OCI-LY1 (cell line): ENCODE data around the gene EXOC7.

Experiments
- H2AFZ ChIP-seq: fragments of 200-600 bp; sonication (generic), shearing (Covaris generic); 2 replicates; pipeline ENCODE4 v1.6.0; 2014; ENCODE audit warnings: antibody characterized with exemption, mild to moderate bottlenecking, low read length
- H3F3A ChIP-seq: fragments of 200-600 bp; sonication (generic), shearing (Covaris generic); 2 replicates; pipeline ENCODE4 v1.6.0; 2014; ENCODE audit warnings: mild to moderate bottlenecking, antibody characterized with exemption, low read length, moderate library complexity; ENCODE audit not compliant: insufficient read depth
- H3K27ac ChIP-seq: fragments of 200-600 bp; sonication (generic); 2 replicates; pipeline ENCODE4 v1.5.1; 2014; ENCODE audit warnings: low read length, mixed run types, mild to moderate bottlenecking, low read depth; ENCODE audit not compliant: poor library complexity, severe bottlenecking
- H3K27me3 ChIP-seq: fragments of 200-600 bp; sonication (generic); 2 replicates; pipeline ENCODE4 v1.6.0; 2014; ENCODE audit warnings: antibody characterized with exemption, mild to moderate bottlenecking, low read length, moderate library complexity; ENCODE audit not compliant: insufficient read depth
- H3K36me3 ChIP-seq: fragments of 200-600 bp; sonication (generic); 2 replicates; pipeline ENCODE4 v1.6.1; 2014; ENCODE audit warnings: mild to moderate bottlenecking, antibody characterized with exemption, low read length, moderate library complexity, mixed read lengths; ENCODE audit not compliant: insufficient read depth
- H3K4me1 ChIP-seq: fragments of 200-600 bp; sonication (generic); 2 replicates; pipeline ENCODE4 v1.5.1; 2014; ENCODE audit warnings: mild to moderate bottlenecking, low read length, moderate library complexity; ENCODE audit not compliant: insufficient read depth, severe bottlenecking
- H3K4me2 ChIP-seq: fragments of 200-600 bp; sonication (generic), shearing (Covaris generic); 2 replicates; pipeline ENCODE4 v1.6.1; 2014; ENCODE audit warnings: low read length
- H3K4me3 ChIP-seq: fragments of 200-600 bp; sonication (generic); 2 replicates; pipeline ENCODE4 v1.5.1; 2014; ENCODE audit warnings: low read length, low read depth, mild to moderate bottlenecking, mixed read lengths; ENCODE audit not compliant: poor library complexity, severe bottlenecking
- H3K79me2 ChIP-seq: fragments of 200-600 bp; shearing (Covaris generic); 2 replicates; pipeline ENCODE4 v1.6.1; 2016; ENCODE audit warnings: mixed run types, low read length, mixed read lengths; ENCODE audit not compliant: insufficient read depth
- H3K9ac ChIP-seq: fragments of 200-600 bp; sonication (generic), shearing (Covaris generic); 2 replicates; pipeline ENCODE4 v1.6.1; 2014; ENCODE audit warnings: mild to moderate bottlenecking, low read length, mixed read lengths
- H3K9me2 ChIP-seq: fragments of 200-600 bp; sonication (generic), shearing (Covaris generic); 2 replicates; pipeline ENCODE4 v1.6.1; 2014; ENCODE audit warnings: low read depth, mild to moderate bottlenecking, low read length, mixed read lengths
- H3K9me3 ChIP-seq: fragments of 200-600 bp; shearing (Covaris generic); 2 replicates; pipeline ENCODE4 v1.6.1; 2014; ENCODE audit warnings: low read length, mixed read lengths
- H4K20me1 ChIP-seq: fragments of 200-600 bp; sonication (generic), shearing (Covaris generic); 2 replicates; pipeline ENCODE4 v1.6.0; 2016; ENCODE audit warnings: mild to moderate bottlenecking, low read length; ENCODE audit not compliant: insufficient read depth
- EZH2 ChIP-seq: fragments of 200-600 bp; sonication (generic), shearing (Covaris generic); IDR thresholded peaks from 2 replicates; pipeline ENCODE4 v1.8.0; 2017; ENCODE audit warnings: borderline replicate concordance, mixed run types, mild to moderate bottlenecking, antibody characterized with exemption, low read length, moderate library complexity, mixed read lengths
- TF ChIP-seq, protein P1 (sequence below): fragments of 200-600 bp; sonication (generic), shearing (Covaris generic); IDR thresholded peaks from 2 replicates; pipeline ENCODE4 v1.5.1; 2017; ENCODE audit warnings: mild to moderate bottlenecking, antibody characterized with exemption, low read length, moderate library complexity, mixed read lengths

EXOC7 gene

DNA sequence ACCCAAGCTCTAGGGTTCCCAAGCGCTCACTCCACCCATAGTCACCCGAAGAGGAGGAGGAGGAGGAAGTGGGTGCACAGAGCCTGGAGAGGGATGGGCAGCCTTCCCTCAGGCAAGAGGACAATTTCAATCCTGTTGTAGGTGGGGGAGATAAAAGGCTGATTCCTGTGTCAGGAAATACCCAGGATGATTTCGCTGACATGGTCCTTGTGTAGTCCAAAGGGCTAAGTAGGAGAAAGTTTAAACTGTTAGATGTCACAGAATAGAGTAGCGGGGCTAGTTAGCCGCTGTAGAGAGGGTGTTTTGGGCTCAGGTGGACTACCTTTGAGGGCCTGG lies 1.3 kb upstream of the EXOC7 start:
- H3K36me3 ChIP-seq = peaks cover 15% of the 10 kb centered on the region; the same call in 1 of the 2 replicates
- H3F3A ChIP-seq = no peaks in the 10 kb centered on the region
- no peaks in the 10 kb centered on the region for H3K9me3 ChIP-seq
- no peak overlapping the region for H3K4me3 ChIP-seq
- no peak overlapping the region for H3K27ac ChIP-seq
- H3K27me3 ChIP-seq = no peaks in the 10 kb centered on the region
- no peak overlapping the region for H3K9ac ChIP-seq
- no peaks in the 10 kb centered on the region for H3K9me2 ChIP-seq
- no peak overlapping the region for H2AFZ ChIP-seq
- no peaks in the 10 kb centered on the region for H4K20me1 ChIP-seq
- no peaks in the 10 kb centered on the region for H3K79me2 ChIP-seq
- H3K4me1 ChIP-seq = peaks cover 12% of the 10 kb centered on the region
- TF ChIP-seq, protein P1, sequence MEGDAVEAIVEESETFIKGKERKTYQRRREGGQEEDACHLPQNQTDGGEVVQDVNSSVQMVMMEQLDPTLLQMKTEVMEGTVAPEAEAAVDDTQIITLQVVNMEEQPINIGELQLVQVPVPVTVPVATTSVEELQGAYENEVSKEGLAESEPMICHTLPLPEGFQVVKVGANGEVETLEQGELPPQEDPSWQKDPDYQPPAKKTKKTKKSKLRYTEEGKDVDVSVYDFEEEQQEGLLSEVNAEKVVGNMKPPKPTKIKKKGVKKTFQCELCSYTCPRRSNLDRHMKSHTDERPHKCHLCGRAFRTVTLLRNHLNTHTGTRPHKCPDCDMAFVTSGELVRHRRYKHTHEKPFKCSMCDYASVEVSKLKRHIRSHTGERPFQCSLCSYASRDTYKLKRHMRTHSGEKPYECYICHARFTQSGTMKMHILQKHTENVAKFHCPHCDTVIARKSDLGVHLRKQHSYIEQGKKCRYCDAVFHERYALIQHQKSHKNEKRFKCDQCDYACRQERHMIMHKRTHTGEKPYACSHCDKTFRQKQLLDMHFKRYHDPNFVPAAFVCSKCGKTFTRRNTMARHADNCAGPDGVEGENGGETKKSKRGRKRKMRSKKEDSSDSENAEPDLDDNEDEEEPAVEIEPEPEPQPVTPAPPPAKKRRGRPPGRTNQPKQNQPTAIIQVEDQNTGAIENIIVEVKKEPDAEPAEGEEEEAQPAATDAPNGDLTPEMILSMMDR = no peak
- no peak for TF ChIP-seq EZH2
- H3K4me2 ChIP-seq = no peak overlapping the region

DNA sequence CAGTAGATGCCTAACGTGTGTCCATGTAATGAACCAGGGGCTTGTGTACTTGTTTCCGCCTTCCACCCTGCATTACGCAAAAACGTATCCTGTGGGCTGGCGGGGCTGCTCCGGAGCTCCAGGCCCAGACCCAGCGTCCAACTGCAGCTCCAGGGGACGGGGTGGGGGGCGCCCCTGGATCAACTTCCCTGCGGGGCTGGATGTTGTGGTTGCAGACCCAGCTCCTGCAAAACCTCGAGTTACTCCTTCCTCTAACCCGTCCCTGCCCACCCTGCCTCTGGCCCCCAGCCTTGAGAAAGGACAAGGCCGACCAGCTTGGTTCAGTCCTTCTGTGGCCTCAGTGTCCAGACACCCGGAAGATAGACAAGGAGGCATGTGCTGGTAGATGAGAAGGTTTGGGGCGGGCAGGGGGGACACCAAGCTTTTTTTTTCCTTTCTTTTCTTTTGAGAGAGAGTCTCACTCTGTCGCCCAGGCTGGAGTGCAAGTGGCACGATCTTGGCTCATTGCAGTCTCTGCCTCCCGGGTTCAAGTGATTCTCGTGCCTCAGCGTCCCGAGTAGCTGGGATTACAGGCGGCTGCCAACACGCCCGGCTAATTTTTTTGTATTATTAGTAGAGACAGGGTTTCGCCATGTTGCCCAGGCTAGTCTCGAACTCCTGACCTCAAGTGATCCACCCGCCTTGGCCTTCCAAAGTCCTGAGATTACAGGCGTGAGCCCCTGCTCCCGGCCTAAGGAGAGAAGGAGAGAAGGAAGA lies 731 bp upstream of the EXOC7 start:
- H3K9me3 ChIP-seq = no peaks in the 10 kb centered on the region
- H3K27me3 ChIP-seq = no peaks in the 10 kb centered on the region
- H4K20me1 ChIP-seq = no peaks in the 10 kb centered on the region
- H3K36me3 ChIP-seq = peaks cover 20% of the 10 kb centered on the region; the same call in 1 of the 2 replicates
- no peak overlapping the region for H3K27ac ChIP-seq
- H3K9ac ChIP-seq = peak overlapping the region; percentile 80; the same call in 1 of the 2 replicates
- H2AFZ ChIP-seq = no peak overlapping the region
- peak overlapping the region; percentile 87 for H3K4me3 ChIP-seq
- no peaks in the 10 kb centered on the region for H3F3A ChIP-seq
- no peaks in the 10 kb centered on the region for H3K79me2 ChIP-seq
- no peaks in the 10 kb centered on the region for H3K9me2 ChIP-seq
- peak overlapping the region; percentile 95 for H3K4me2 ChIP-seq
- no peak for TF ChIP-seq EZH2
- TF ChIP-seq, protein P1 = no peak
- peaks cover 12% of the 10 kb centered on the region for H3K4me1 ChIP-seq

DNA sequence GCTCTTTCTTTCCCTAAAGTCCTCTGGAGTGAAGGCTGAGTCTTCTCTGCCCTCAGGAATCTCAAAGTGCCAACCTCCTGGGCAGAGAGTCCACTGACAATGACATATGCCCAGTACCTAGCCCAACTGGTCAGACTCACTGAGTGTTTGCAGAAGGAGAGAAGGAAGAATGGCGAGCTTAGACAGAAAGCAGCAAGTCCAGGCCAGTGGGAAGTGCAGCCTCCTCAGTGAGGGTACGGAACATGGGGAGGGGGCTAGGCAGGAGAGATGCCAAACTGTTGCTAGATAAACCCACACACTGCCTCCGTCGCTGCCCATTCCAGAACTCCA lies 678 bp downstream of the EXOC7 start:
- H3K4me3 ChIP-seq = peak overlapping the region; percentile 87
- TF ChIP-seq, protein P1 = no peak
- TF ChIP-seq EZH2 = no peak
- no peaks in the 10 kb centered on the region for H4K20me1 ChIP-seq
- peak overlapping the region; percentile 80 for H3K9ac ChIP-seq
- no peaks in the 10 kb centered on the region for H3K27me3 ChIP-seq
- peaks cover 12% of the 10 kb centered on the region for H3K4me1 ChIP-seq
- H3K9me2 ChIP-seq = no peaks in the 10 kb centered on the region
- H3K9me3 ChIP-seq = no peaks in the 10 kb centered on the region
- no peaks in the 10 kb centered on the region for H3K79me2 ChIP-seq
- H3K4me2 ChIP-seq = peak overlapping the region; percentile 95
- H3K27ac ChIP-seq = no peak overlapping the region
- no peak overlapping the region for H2AFZ ChIP-seq
- H3F3A ChIP-seq = no peaks in the 10 kb centered on the region
- H3K36me3 ChIP-seq = peaks cover 27% of the 10 kb centered on the region; the same call in 1 of the 2 replicates
